AG10803 (cell line): ENCODE results near the gene PCBP3.

Source experiments
- DNase-seq: peaks from one replicate; pipeline ENCODE4 v3.0.0; 2010; ENCODE audit warnings: low read depth
- H3K4me3 ChIP-seq: 2 replicates; pipeline ENCODE4 v1.5.1; 2011; ENCODE audit warnings: mild to moderate bottlenecking, low read length, control low read depth
- CTCF ChIP-seq: conservative IDR thresholded peaks from 2 replicates; pipeline ENCODE4 v1.5.1; 2011; ENCODE audit warnings: mild to moderate bottlenecking, low read length, control low read depth, inconsistent platforms

PCBP3 gene

GRCh38 chr21:45769294-45769693 is 125.8 kb downstream of the PCBP3 start:
- TF ChIP-seq CTCF: no peak
- DNase-seq: no peak
- no peak overlapping the region for H3K4me3 ChIP-seq

- TF ChIP-seq CTCF: no peak
- no peak overlapping the region for H3K4me3 ChIP-seq
- DNase-seq: no peak
These were observed 126.4 kb downstream of the PCBP3 start for GRCh38 chr21:45769896-45770295.

GRCh38 chr21:45772180-45772579 is 128.7 kb downstream of the PCBP3 start:
- no peak for DNase-seq
- no peak overlapping the region for H3K4me3 ChIP-seq
- no peak for TF ChIP-seq CTCF

GRCh38 chr21:45774291-45774690 is 130.8 kb downstream of the PCBP3 start:
- no peak for DNase-seq
- no peak for TF ChIP-seq CTCF
- no peak overlapping the region for H3K4me3 ChIP-seq

GRCh38 chr21:45776971-45777370 is 133.4 kb downstream of the PCBP3 start:
- DNase-seq: no peak
- TF ChIP-seq CTCF: no peak
- no peak overlapping the region for H3K4me3 ChIP-seq

- TF ChIP-seq CTCF: no peak
- no peak for DNase-seq
- H3K4me3 ChIP-seq: no peak overlapping the region
These were observed 135.2 kb downstream of the PCBP3 start for GRCh38 chr21:45778686-45779085.

- no peak for TF ChIP-seq CTCF
- DNase-seq: no peak
- no peak overlapping the region for H3K4me3 ChIP-seq
These were observed 135.7 kb downstream of the PCBP3 start for GRCh38 chr21:45779226-45779625.
